ACC112 (cell line): ENCODE data around the gene FBXL3.

Source experiments
- H2AFZ ChIP-seq: fragments of 200-600 bp; sonication (generic); one replicate; pipeline ENCODE4 v1.6.0; 2017; ENCODE audit warnings: antibody characterized with exemption, low read length; ENCODE audit not compliant: unreplicated experiment
- H3K27ac ChIP-seq: fragments of 200-600 bp; sonication (generic); 2 replicates; pipeline ENCODE4 v1.5.1; 2014; ENCODE audit warnings: low read depth, mild to moderate bottlenecking, antibody characterized with exemption, low read length, moderate library complexity
- H3K27me3 ChIP-seq: fragments of 200-600 bp; sonication (generic); 2 replicates; pipeline ENCODE4 v1.6.1; 2014; ENCODE audit warnings: mild to moderate bottlenecking, antibody characterized with exemption, low read length, moderate library complexity, mixed read lengths; ENCODE audit not compliant: insufficient read depth
- H3K36me3 ChIP-seq: fragments of 200-600 bp; sonication (generic); 2 replicates; pipeline ENCODE4 v1.6.1; 2016; ENCODE audit warnings: mild to moderate bottlenecking, antibody characterized with exemption, low read length, moderate library complexity, mixed read lengths; ENCODE audit not compliant: insufficient read depth
- H3K4me1 ChIP-seq: fragments of 200-600 bp; sonication (generic); one replicate; pipeline ENCODE4 v1.6.1; 2016; ENCODE audit warnings: low read length, mixed read lengths; ENCODE audit not compliant: insufficient read depth, unreplicated experiment, control insufficient read depth
- H3K4me3 ChIP-seq: fragments of 200-600 bp; sonication (generic); 2 replicates; pipeline ENCODE4 v1.5.1; 2014; ENCODE audit warnings: mild to moderate bottlenecking, low read depth, low read length
- H3K79me2 ChIP-seq: fragments of 200-600 bp; sonication (generic); one replicate; pipeline ENCODE4 v1.6.0; 2016; ENCODE audit warnings: low read length; ENCODE audit not compliant: control insufficient read depth, unreplicated experiment, insufficient read depth

Gene FBXL3

GRCh38 chr13:77026861-77027621 lies at the start of gene FBXL3:
FBXL3 (minus strand) TSS chr13:77027159; CDS start chr13:77021860, 5,299 bp downstream.
- peak within 1 kb of the TSS; percentile 95 for H3K4me3 ChIP-seq
- H3K27ac ChIP-seq, result peak within 1 kb of the TSS; percentile 74
- peak within 1 kb of the TSS; percentile 97 for H2AFZ ChIP-seq
- H3K27me3 ChIP-seq, result no peaks in the 10 kb centered on the region
- no peaks in the 10 kb centered on the region for H3K36me3 ChIP-seq
- H3K4me1 ChIP-seq, result peaks cover 32% of the 10 kb centered on the region
- peaks cover 44% of the 10 kb centered on the region for H3K79me2 ChIP-seq

DNA sequence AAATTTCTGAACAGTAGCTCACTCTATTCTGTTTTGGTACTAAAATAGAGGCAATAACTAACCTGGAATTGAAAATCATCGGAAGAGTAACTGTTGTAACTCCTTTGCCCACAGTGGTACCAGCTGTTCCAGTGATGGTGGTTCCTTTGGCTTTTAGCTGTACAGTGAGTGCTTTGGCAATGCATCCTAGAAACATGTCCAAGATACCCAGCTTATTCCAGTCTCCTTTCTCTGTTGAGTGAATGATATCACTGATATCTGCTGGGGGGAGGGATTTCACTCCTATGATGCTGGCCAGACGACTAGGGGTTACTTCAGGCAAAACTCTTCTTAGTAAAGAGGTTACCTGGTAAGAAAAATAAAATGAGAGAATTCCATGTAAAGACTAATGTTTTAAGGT lies 40.6 kb upstream of the FBXL3 start:
- Histone ChIP-seq H3K27me3 (no peaks in the 10 kb centered on the region), H3K79me2 (no peaks in the 10 kb centered on the region), H3K4me1 (peaks cover 3% of the 10 kb centered on the region), H2AFZ (no peak overlapping the region), H3K4me3 (no peak overlapping the region), H3K27ac (no peak overlapping the region), H3K36me3 (peaks cover 23% of the 10 kb centered on the region)

DNA sequence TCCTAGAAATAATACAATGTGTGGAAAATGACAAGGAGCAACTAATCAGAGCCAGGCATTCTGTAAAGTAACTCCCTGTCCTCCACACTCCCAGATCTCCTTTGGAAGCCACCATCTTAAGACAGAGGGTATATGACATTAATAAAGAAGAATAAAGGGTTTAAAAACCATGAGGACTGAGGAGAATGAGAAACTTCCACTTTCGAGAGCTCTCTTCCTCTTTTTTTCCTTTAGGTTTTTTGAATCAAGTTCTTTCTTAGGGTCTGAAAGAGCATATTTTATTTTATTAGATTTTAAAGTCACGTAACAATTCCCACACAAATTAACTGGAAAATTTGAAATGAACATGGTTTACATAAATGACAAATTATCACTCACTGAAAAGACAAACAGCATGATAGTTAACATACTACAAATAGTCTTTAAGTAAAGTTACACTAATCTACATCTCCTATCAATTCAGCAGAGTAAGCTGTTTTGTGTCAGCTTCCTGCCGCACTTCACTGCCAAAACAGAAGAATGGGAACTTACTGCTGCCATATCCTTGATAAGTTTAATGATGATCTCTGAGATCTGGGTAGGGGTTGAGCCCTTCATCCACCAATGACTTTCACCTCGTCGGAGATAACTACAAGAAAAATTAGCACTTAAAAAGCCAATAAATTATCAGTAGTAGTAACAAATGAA lies 38.6 kb upstream of the FBXL3 start:
- Histone ChIP-seq H3K4me1 (peaks cover 8% of the 10 kb centered on the region), H3K4me3 (no peak overlapping the region), H3K36me3 (peaks cover 18% of the 10 kb centered on the region), H2AFZ (no peak overlapping the region), H3K27ac (no peak overlapping the region), H3K79me2 (no peaks in the 10 kb centered on the region), H3K27me3 (no peaks in the 10 kb centered on the region)

GRCh38 chr13:77062097-77062496 lies 35.1 kb upstream of the FBXL3 start:
- Histone ChIP-seq H3K36me3 (peaks cover 6% of the 10 kb centered on the region), H3K4me1 (peaks cover 8% of the 10 kb centered on the region), H3K79me2 (no peaks in the 10 kb centered on the region), H2AFZ (no peak overlapping the region), H3K27ac (peak overlapping the region; percentile 52; the same call in 1 of the 2 replicates), H3K27me3 (no peaks in the 10 kb centered on the region), H3K4me3 (no peak overlapping the region)

DNA sequence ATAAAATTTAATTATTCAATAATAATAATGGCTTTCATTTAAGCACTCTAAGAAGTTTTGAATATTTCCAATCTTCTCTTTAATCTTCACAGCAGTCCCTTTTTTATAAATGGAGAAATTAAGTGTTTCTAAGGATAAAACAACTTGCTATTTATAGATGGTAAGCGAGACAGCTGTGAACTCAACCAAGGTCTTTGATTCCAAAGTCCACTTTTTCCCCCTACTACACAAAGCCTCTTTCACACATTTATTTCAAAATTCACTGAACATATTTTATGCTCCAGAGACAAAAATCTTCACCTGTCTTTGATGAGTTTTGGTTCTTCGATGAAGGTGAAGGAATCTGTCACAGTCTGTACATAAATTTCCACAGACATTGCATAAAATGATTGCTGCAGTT lies 34.4 kb upstream of the FBXL3 start:
- no peaks in the 10 kb centered on the region for H3K27me3 ChIP-seq
- H3K4me3 ChIP-seq, result no peak overlapping the region
- peaks cover 8% of the 10 kb centered on the region for H3K4me1 ChIP-seq
- H3K36me3 ChIP-seq, result peaks cover 9% of the 10 kb centered on the region
- no peaks in the 10 kb centered on the region for H3K79me2 ChIP-seq
- no peak overlapping the region for H3K27ac ChIP-seq
- H2AFZ ChIP-seq, result no peak overlapping the region

- H3K4me3 ChIP-seq, result no peak overlapping the region
- H3K4me1 ChIP-seq, result no peaks in the 10 kb centered on the region
- no peaks in the 10 kb centered on the region for H3K27me3 ChIP-seq
- no peaks in the 10 kb centered on the region for H3K79me2 ChIP-seq
- H3K27ac ChIP-seq, result no peak overlapping the region
- H2AFZ ChIP-seq, result no peak overlapping the region
- H3K36me3 ChIP-seq, result peaks cover 4% of the 10 kb centered on the region
Observed at GRCh38 chr13:77056886-77057285, 29.9 kb upstream of the FBXL3 start.

DNA sequence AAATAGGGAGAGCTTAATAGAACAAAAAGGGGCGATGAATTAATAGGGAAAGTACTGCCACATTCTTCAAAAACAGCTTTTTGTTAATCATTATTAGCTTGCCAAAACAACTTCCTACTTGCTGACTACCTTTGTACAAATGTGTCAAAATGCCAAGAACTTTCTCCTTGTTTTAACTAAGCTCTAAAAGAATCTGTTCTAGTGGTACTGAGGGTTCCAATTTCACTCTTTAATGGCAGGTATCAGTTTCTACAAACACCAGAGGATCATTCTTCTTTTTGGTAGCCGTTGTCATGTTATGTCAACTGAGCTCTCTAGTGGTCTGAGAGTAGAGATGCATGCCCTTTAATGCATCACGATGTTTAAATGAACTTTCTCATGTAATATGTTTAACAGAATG lies 29.4 kb upstream of the FBXL3 start:
- peaks cover 4% of the 10 kb centered on the region for H3K36me3 ChIP-seq
- H3K79me2 ChIP-seq, result no peaks in the 10 kb centered on the region
- H3K4me3 ChIP-seq, result no peak overlapping the region

DNA sequence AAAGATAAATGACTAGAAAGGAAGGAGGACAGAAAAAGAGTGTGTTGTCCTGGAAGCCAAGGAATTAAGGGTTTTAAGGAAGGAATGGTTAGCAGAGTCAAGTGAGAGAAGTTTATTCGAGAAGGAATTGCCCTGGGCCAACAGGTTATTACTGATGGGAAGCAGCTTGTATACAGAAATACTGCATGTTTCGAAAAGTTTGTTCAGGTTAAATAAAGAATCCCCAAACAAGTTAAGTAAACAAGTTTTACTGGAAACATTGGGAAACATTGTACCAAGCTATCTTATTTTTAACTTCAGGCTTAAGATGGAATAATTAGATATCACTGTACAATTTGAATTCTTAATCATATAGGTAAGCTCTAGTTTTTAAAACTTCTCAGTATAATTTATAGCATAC lies 28.2 kb upstream of the FBXL3 start:
- Histone ChIP-seq H3K36me3 (peaks cover 9% of the 10 kb centered on the region), H3K4me3 (no peak overlapping the region), H3K4me1 (no peaks in the 10 kb centered on the region), H3K79me2 (no peaks in the 10 kb centered on the region), H3K27ac (no peak overlapping the region), H2AFZ (no peak overlapping the region), H3K27me3 (no peaks in the 10 kb centered on the region)

More for the DNA sequence above, 29.4 kb upstream of the FBXL3 start:
- H3K27ac ChIP-seq, result no peak overlapping the region
- H2AFZ ChIP-seq, result no peak overlapping the region
- H3K27me3 ChIP-seq, result no peaks in the 10 kb centered on the region
- no peaks in the 10 kb centered on the region for H3K4me1 ChIP-seq

- no peak overlapping the region for H3K4me3 ChIP-seq
- no peaks in the 10 kb centered on the region for H3K79me2 ChIP-seq
- peaks cover 9% of the 10 kb centered on the region for H3K36me3 ChIP-seq
- no peak overlapping the region for H2AFZ ChIP-seq
- H3K27me3 ChIP-seq, result no peaks in the 10 kb centered on the region
- no peaks in the 10 kb centered on the region for H3K4me1 ChIP-seq
- no peak overlapping the region for H3K27ac ChIP-seq
Observed at GRCh38 chr13:77053192-77053591, 26.2 kb upstream of the FBXL3 start.

DNA sequence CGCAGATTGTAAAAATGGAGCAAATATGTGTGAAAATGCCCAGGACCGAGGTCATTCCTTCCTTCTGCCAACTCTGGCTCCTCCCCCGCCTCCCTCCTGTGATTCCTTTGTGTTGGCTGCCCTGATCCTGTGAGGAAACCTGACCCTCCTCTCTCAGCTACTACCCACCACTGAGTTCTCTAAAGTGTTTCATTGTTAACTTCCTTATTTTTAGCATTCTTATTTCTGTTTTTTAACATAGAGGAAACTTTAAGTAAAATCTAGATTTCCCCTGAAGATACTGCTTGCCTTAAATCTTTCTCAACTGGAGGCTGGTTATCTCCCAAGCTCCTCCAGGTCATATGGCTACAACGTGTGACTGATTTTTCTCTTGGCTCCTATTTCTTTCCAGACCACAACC lies 21.7 kb upstream of the FBXL3 start:
- Histone ChIP-seq H3K4me1 (no peaks in the 10 kb centered on the region), H3K27ac (no peak overlapping the region), H3K36me3 (peaks cover 5% of the 10 kb centered on the region; the same call in 1 of the 2 replicates), H3K79me2 (no peaks in the 10 kb centered on the region), H2AFZ (no peak overlapping the region), H3K27me3 (no peaks in the 10 kb centered on the region), H3K4me3 (no peak overlapping the region)
